IPS-11a (cell line): ENCODE measurements around the gene ARHGEF38.
"Not testable (repeated sequence)": the region's sequence is repeated elsewhere in the genome, so short reads cannot be mapped to it uniquely, and the experiment has no call there.

Source experiments
- H3K4me3 ChIP-seq: one replicate; pipeline ENCODE4 v1.5.1; 2013; ENCODE audit warnings: low read depth, low read length, control low read depth

Gene ARHGEF38

GRCh38 chr4:105603158-105603557, 50.7 kb downstream of the ARHGEF38 start:
- H3K4me3 ChIP-seq, result no peak overlapping the region

- no peak overlapping the region for H3K4me3 ChIP-seq
These were observed 53.1 kb downstream of the ARHGEF38 start for GRCh38 chr4:105605493-105605892.

- H3K4me3 ChIP-seq, result no peak overlapping the region
These were observed 55.5 kb downstream of the ARHGEF38 start for GRCh38 chr4:105607876-105608275.

GRCh38 chr4:105609819-105610218, 57.4 kb downstream of the ARHGEF38 start:
- not testable (repeated sequence) for H3K4me3 ChIP-seq

GRCh38 chr4:105613306-105613705, 60.9 kb downstream of the ARHGEF38 start:
- no peak overlapping the region for H3K4me3 ChIP-seq

- H3K4me3 ChIP-seq, result no peak overlapping the region
These were observed 66.9 kb downstream of the ARHGEF38 start for GRCh38 chr4:105619188-105619931.

- H3K4me3 ChIP-seq, result no peak overlapping the region
These were observed 68.4 kb downstream of the ARHGEF38 start for GRCh38 chr4:105620640-105621323.

GRCh38 chr4:105622269-105622668, 69.8 kb downstream of the ARHGEF38 start:
- H3K4me3 ChIP-seq, result no peak overlapping the region

- no peak overlapping the region for H3K4me3 ChIP-seq
These were observed 70.7 kb downstream of the ARHGEF38 start for GRCh38 chr4:105623099-105623498.

GRCh38 chr4:105624530-105624929, 72.1 kb downstream of the ARHGEF38 start:
- no peak overlapping the region for H3K4me3 ChIP-seq

- no peak overlapping the region for H3K4me3 ChIP-seq
These were observed 72.8 kb downstream of the ARHGEF38 start for GRCh38 chr4:105625214-105625613.

- H3K4me3 ChIP-seq, result no peak overlapping the region
These were observed 74.4 kb downstream of the ARHGEF38 start for GRCh38 chr4:105626846-105627245.

- H3K4me3 ChIP-seq, result no peak overlapping the region
These were observed 75.2 kb downstream of the ARHGEF38 start for GRCh38 chr4:105627620-105628019.

- no peak overlapping the region for H3K4me3 ChIP-seq
These were observed 78.5 kb downstream of the ARHGEF38 start for GRCh38 chr4:105630670-105631655.

- H3K4me3 ChIP-seq, result no peak overlapping the region
These were observed 79.5 kb downstream of the ARHGEF38 start for GRCh38 chr4:105631818-105632400.

GRCh38 chr4:105632599-105632998, 80.2 kb downstream of the ARHGEF38 start:
- H3K4me3 ChIP-seq, result no peak overlapping the region

- H3K4me3 ChIP-seq, result no peak overlapping the region
These were observed 80.8 kb downstream of the ARHGEF38 start for GRCh38 chr4:105633241-105633640.

GRCh38 chr4:105634402-105635080, 82.1 kb downstream of the ARHGEF38 start:
- no peak overlapping the region for H3K4me3 ChIP-seq

- H3K4me3 ChIP-seq, result no peak overlapping the region
These were observed 85.2 kb downstream of the ARHGEF38 start for GRCh38 chr4:105637408-105638176.

GRCh38 chr4:105641845-105642244, 89.4 kb downstream of the ARHGEF38 start:
- H3K4me3 ChIP-seq, result no peak overlapping the region
